Stimulated activated CD4-positive, alpha-beta T cell treated with anti-CD3 and anti-CD28 coated beads, Interleukin-4, amount 100 ng/mL, for 4 hours (primary cell): ENCODE results near the gene DCAF12.
A peak's percentile ranks its signal among the peaks of the same experiment; 100 is the strongest.
"Not testable (repeated sequence)": the region's sequence is repeated elsewhere in the genome, so short reads cannot be mapped to it uniquely, and the experiment has no call there.

Experiments
- DNase-seq, 2 experiments: peaks; one replicate each; pipeline ENCODE4 v3.0.0-alpha.2; 2020

The DCAF12 gene

GRCh38 chr9:34126207-34127034 is at the start of gene DCAF12:
DCAF12 (minus strand) TSS chr9:34126698; CDS start chr9:34126431, 267 bp downstream.
- peak; percentile 85 for DNase-seq

GRCh38 chr9:34176089-34176488 is 49.6 kb upstream of the DCAF12 start:
- DNase-seq = no peak

GRCh38 chr9:34171753-34172535 is 45.4 kb upstream of the DCAF12 start:
- DNase-seq = peak; percentile 7 to 40

GRCh38 chr9:34170237-34170991 is 43.9 kb upstream of the DCAF12 start:
- DNase-seq = no peak

- DNase-seq = no peak
Measured at GRCh38 chr9:34169125-34169524, 42.6 kb upstream of the DCAF12 start.

GRCh38 chr9:34163434-34163833 is 36.9 kb upstream of the DCAF12 start:
- DNase-seq = no peak

- no peak for DNase-seq
Measured at GRCh38 chr9:34158362-34158869, 31.9 kb upstream of the DCAF12 start.

GRCh38 chr9:34157898-34158297 is 31.4 kb upstream of the DCAF12 start:
- DNase-seq = no peak

GRCh38 chr9:34157318-34157717 is 30.8 kb upstream of the DCAF12 start:
- DNase-seq = no peak

- no peak for DNase-seq
Measured at GRCh38 chr9:34154057-34154456, 27.6 kb upstream of the DCAF12 start.

- no peak for DNase-seq
Measured at GRCh38 chr9:34151398-34151797, 24.9 kb upstream of the DCAF12 start.

GRCh38 chr9:34145165-34145564 is 18.7 kb upstream of the DCAF12 start:
- no peak for DNase-seq

GRCh38 chr9:34143116-34143515 is 16.6 kb upstream of the DCAF12 start:
- no peak for DNase-seq

GRCh38 chr9:34140853-34141252 is 14.4 kb upstream of the DCAF12 start:
- no peak for DNase-seq

GRCh38 chr9:34139477-34140146 is 13.1 kb upstream of the DCAF12 start:
- no peak for DNase-seq

- DNase-seq = not testable (repeated sequence)
Measured at GRCh38 chr9:34138644-34139043, 12.1 kb upstream of the DCAF12 start.

GRCh38 chr9:34134521-34134920 is 8.0 kb upstream of the DCAF12 start:
- DNase-seq = no peak

GRCh38 chr9:34133436-34133949 is 7.0 kb upstream of the DCAF12 start:
- DNase-seq = no peak

GRCh38 chr9:34131571-34131970 is 5.1 kb upstream of the DCAF12 start:
- DNase-seq = no peak

- no peak for DNase-seq
Measured at GRCh38 chr9:34127035-34127948, 794 bp upstream of the DCAF12 start.

GRCh38 chr9:34125681-34126206 is 754 bp downstream of the DCAF12 start:
- DNase-seq = no peak
